ENCODE measurements around the gene YPEL5.

The YPEL5 gene

GRCh38 chr2:30165050-30165520, 18.3 kb downstream of the YPEL5 start:
- DNase-seq (ENCODE audit: low read depth), result peak; percentile 57

- DNase-seq (ENCODE audit: low read depth), result no peak
These were observed 18.8 kb downstream of the YPEL5 start for GRCh38 chr2:30165617-30166016.

- no peak for DNase-seq (ENCODE audit: low read depth)
These were observed 25.8 kb downstream of the YPEL5 start for GRCh38 chr2:30172627-30173026.

DNA sequence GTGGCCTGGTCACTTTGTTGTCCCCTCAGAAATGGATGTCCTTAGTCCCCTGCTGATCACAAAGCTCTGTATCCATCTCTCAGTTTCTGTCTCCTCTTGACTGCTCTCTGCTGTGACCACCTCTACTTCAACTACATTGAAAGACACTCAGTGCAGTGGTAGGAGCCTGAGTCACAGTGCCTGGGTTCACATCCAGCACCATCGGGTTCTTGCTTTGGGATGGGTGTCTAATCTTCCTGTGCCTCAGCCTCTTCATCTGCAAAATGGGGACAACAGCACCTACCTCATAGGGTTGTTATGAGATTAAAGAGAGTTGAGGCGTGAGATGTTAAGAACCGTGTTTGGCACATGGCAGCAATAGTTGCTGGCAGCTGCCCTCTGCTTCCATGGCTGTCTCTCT, 30.6 kb downstream of the YPEL5 start:
- no peak for DNase-seq (ENCODE audit: low read depth)

GRCh38 chr2:30177956-30178355, 31.1 kb downstream of the YPEL5 start:
- DNase-seq (ENCODE audit: low read depth), result no peak

DNA sequence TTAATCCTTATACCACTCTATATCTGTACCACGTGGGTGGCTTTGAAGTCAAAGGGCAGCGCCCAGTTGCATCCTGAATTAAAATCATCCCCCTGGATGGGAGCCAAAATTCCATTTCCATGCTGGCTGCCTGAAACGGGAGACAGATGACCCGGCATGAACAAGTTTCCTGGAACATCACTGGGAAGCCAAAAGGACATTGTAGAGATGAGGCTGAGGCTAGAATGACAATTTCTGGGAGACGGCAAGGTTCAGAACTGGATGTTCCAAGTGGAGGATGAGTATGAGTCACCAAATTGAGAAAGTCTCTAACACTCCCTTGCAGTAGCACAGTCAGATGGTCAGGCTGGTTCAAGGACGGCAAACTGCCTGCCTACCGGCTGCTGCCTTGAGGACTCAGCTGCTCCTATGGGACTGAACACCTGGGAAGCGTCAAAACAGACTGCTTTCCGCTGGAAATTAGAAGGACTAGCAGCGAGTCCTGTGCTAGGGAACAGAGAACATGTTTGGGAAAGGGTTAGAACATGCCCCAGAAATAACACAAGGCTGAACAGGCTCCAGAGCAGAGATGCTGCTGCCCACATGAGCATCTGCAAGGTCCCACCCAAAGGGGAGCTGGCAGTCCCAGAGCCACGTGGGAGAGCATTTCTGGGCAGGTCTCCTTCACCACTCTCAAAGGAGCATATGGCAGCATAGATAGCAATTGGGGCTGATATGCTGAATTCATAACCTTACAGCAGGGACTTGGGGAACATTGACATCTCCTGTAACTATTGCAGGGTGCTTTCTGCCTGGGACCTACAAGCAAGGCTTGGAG, 32.0 kb downstream of the YPEL5 start:
- DNase-seq (ENCODE audit: low read depth), result no peak

DNA sequence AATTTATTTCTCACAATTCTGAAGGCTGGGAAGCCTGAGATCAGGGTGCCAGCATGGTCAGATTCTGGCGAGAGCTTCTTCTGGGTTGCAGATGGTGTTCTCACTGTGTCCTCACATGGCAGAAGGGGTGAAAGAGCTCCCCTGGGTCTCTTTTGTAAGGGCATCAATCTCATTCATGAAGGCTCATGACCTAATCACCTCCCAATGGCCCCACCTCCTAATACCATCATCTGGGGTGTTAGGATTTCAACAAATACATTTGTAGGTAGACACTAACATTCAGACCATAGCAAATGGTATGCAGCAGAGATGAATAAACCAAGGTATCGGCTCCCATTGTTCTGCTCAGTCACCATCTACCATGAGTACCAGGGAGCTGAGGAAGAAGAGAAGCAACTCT, 32.7 kb downstream of the YPEL5 start:
- no peak for DNase-seq (ENCODE audit: low read depth)

GRCh38 chr2:30180226-30180625, 33.4 kb downstream of the YPEL5 start:
- DNase-seq (ENCODE audit: low read depth), result no peak

DNA sequence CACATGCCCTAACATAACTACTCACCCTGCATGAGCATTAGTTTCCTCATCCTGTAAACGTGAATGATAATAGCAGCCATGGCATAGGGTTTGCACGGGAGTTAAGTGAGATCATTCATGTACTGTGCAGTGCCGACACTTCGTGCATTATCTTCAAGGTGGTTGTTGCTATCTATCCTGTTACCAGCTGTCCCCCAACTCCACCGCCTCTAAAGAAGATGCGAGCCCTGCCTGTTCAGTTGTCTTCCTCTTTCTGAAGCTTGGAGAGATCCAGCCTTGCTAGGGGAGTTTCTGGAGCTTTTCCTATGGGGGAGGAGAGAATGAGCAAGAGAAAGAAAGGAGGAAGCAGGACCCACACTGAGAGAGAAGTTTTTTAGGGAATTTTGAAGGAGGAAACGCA, 34.4 kb downstream of the YPEL5 start:
- no peak for DNase-seq (ENCODE audit: low read depth)

DNA sequence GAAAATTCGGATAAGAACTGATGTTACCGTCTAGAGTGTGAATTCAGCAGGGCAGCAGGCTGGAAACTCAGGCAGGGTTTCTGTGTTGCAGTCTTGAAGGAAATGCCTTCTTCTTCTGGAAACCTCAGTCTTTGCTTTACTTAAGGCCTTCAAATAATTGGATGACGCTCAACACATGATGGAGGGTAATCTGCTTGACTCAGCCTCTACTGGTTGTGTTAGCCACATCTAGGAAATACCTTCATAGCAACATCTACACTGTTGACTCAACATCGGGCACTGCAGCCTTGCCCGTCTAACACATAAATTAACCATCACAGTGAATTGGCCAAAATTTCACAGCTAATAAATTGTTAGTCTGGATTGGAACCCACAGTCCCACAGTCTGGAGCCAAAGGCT, 37.2 kb downstream of the YPEL5 start:
- no peak for DNase-seq (ENCODE audit: low read depth)

- no peak for DNase-seq (ENCODE audit: low read depth)
These were observed 38.4 kb downstream of the YPEL5 start for GRCh38 chr2:30185178-30185577.

DNA sequence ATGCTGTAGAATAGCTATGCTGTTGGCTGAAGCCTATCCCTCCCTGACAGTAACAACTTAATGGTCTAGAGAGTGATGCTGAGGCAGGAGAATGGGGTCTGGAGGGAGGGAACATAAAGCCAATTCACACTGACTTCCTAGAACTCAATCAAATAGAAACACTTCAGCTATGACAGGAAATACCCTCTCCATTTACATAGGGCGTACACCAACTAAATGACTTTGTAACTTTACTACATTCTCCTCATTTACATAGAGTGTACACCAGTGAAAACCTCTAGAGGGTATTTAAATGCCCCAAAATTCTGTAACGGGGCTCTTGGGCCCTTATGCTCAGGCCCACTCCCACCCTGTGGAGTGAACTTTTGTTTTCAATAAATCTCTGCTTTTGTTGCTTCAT, 41.5 kb downstream of the YPEL5 start:
- no peak for DNase-seq (ENCODE audit: low read depth)

- no peak for DNase-seq (ENCODE audit: low read depth)
These were observed 43.8 kb downstream of the YPEL5 start for GRCh38 chr2:30190637-30191036.

GRCh38 chr2:30191107-30191506, 44.3 kb downstream of the YPEL5 start:
- DNase-seq (ENCODE audit: low read depth), result no peak

DNA sequence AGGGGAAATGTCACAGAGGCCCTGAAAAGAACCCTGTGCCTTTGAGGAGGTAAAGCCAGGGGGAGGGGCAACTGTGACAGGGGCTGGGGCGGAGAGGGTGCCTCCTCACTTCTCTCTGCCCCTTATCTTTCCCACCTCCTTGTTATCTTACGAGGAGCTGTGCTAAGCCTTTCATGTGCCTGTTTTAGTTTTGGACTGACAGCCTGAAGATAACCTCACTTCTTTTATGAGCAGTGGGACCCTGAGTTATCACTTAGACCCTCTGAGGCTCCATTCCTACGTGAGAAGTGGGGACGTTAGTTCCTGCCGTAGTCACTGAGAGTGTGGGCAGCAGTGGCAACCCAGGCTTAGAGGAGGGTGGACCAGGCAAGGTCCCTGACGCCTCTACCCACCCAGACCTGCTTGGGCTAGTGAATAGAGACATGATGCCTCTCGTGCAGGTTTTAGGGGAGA, 45.0 kb downstream of the YPEL5 start:
- no peak for DNase-seq (ENCODE audit: low read depth)

DNA sequence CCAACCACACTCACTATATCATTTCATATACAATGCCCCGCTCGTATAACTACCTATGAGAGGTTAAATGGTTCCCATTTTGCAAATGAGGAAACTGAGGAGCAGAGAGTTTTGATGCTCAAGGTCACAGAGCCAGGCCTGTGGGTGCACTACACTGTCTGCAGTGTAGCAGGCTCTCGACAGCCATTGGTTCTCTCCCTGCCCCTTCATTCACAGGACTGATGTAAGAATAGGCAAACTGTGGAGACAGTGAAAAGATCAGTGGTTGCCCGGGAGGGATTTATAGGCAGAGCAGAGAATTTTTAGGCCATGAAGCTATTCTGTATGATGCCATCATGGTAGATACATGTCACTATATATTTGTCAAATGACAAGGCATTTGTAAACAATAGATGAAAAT, 45.5 kb downstream of the YPEL5 start:
- no peak for DNase-seq (ENCODE audit: low read depth)

GRCh38 chr2:30193104-30193681, 46.4 kb downstream of the YPEL5 start:
- DNase-seq (ENCODE audit: low read depth), result no peak

- no peak for DNase-seq (ENCODE audit: low read depth)
These were observed 47.6 kb downstream of the YPEL5 start for GRCh38 chr2:30194421-30194820.

DNA sequence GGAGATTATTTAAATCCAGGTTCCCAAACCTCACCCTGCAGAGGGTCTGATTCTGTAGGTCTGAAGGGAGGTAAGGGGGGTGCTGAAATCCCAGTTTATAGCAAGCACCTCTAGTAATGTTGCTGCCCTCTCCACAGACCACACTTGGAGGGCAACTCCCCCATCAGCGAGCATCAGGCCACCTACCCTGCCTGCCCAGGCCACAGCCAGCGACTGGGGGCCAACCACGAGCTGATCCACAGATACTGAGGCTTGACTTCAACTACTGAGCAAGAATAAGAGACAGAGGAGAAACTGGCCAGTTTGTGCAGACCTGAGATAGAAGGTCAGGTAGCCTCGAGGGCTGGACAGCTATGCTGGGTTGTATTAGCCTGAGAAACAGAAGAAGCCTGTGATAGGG, 48.2 kb downstream of the YPEL5 start:
- DNase-seq (ENCODE audit: low read depth), result no peak

DNA sequence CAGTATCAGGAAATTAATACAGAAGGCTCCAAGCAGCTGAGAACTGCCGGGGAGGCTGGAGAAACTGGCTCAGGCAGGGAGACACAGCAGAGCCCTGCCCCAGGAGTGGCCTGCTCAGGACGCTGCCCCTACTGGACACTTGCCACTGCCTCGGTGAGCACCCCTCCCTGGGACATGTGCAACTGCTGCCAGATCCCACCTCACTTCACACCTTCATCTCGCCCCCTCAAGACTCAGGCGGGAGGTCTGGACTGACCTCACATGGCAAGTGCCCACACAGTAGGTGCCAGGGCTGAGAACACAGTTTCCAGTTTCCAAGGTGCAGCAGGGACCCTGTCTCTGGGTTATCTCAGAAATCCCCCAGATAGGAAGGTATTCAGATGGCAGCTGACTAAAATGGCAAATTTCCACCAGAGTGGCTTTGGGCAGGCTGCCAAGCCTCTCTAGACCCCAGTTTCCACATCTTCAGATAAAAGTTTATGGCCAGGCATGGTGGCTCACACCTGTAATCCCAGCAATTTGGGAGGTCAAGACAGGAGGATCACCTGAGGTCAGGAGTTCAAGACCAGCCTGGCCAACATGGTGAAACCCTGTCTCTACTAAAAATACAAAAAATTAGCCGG, 50.9 kb downstream of the YPEL5 start:
- DNase-seq (ENCODE audit: low read depth), result no peak

GRCh38 chr2:30201990-30202389, 55.2 kb downstream of the YPEL5 start:
- no peak for DNase-seq (ENCODE audit: low read depth)

GRCh38 chr2:30203156-30203555, 56.3 kb downstream of the YPEL5 start:
- no peak for DNase-seq (ENCODE audit: low read depth)

- no peak for DNase-seq (ENCODE audit: low read depth)
These were observed 57.5 kb downstream of the YPEL5 start for GRCh38 chr2:30204281-30204680.

Data from HS-5 (cell line).